ENCODE measurements around the gene TIMP2.

TIMP2 gene

DNA sequence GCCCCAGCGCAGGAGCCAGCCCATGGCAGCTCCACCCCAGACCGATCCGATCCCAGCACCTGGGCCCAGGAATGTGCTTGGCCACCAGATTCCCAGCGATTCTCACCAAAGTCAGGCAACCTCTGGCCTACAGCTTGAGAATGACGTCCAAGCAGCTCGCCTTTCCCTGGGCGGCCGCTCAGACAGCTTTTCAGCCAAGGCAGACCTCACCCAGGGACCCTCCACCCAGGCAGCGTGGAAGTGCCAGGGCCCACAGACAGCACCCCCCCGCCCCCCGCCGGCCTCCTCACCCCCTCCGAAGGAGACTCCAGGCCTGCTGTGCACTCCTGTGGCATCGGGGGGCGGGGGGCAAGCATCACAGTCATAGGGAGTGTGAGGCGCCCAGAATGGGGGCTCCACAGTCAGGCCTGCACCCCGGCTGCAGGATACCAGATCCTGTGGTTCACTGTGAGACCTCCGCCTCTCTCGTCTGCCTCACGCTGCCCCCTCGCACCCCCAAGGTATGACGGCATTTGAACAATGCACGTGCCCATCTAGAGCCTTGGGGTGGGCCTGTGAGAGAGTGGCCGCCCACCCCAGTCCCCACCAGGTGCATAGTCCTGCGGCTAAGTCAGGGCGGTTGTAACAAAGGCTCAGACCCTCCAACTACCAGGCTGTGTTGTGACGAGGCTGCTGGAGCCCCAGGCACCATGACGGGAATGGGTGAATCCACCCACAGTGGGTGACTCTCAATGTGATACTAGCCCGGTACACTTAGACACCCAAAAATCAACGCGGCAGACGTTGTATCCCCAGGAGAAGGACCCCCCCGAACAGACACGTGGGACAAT lies 28.1 kb downstream of the TIMP2 start:
- Histone ChIP-seq H3K36me3 (ENCODE audit: control insufficient read depth, low read length) (no peaks in the 10 kb centered on the region), H3K9me3 (ENCODE audit: control insufficient read depth, insufficient read depth, low read length) (no peaks in the 10 kb centered on the region), H3K79me2 (ENCODE audit: control insufficient read depth, low read length) (no peaks in the 10 kb centered on the region), H3K4me1 (ENCODE audit: control insufficient read depth, low read length) (no peaks in the 10 kb centered on the region), H3K27me3 (ENCODE audit: control insufficient read depth, low read length) (peaks cover 7% of the 10 kb centered on the region; the same call in 1 of the 2 replicates), H3F3A (ENCODE audit: control insufficient read depth, insufficient read depth) (no peaks in the 10 kb centered on the region), H4K20me1 (ENCODE audit: control insufficient read depth, insufficient read depth, low read depth, low read length) (no peaks in the 10 kb centered on the region), H3K27ac (ENCODE audit: low read depth, low read length) (no peak overlapping the region), H3K4me2 (ENCODE audit: low read length) (no peak overlapping the region), H3K9me2 (replicated peaks; ENCODE audit: control insufficient read depth, low read length) (no peaks in the 10 kb centered on the region), H3K4me3 (ENCODE audit: low read length) (no peak overlapping the region)
- TF ChIP-seq, protein P1, sequence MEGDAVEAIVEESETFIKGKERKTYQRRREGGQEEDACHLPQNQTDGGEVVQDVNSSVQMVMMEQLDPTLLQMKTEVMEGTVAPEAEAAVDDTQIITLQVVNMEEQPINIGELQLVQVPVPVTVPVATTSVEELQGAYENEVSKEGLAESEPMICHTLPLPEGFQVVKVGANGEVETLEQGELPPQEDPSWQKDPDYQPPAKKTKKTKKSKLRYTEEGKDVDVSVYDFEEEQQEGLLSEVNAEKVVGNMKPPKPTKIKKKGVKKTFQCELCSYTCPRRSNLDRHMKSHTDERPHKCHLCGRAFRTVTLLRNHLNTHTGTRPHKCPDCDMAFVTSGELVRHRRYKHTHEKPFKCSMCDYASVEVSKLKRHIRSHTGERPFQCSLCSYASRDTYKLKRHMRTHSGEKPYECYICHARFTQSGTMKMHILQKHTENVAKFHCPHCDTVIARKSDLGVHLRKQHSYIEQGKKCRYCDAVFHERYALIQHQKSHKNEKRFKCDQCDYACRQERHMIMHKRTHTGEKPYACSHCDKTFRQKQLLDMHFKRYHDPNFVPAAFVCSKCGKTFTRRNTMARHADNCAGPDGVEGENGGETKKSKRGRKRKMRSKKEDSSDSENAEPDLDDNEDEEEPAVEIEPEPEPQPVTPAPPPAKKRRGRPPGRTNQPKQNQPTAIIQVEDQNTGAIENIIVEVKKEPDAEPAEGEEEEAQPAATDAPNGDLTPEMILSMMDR (IDR thresholded peaks at IDR 0.05; ENCODE audit: low read depth, low read length, poor library complexity, severe bottlenecking), result no peak
- no peak for TF ChIP-seq EZH2phosphoT487 (IDR thresholded peaks at IDR 0.05; ENCODE audit: borderline replicate concordance, low read length)

DNA sequence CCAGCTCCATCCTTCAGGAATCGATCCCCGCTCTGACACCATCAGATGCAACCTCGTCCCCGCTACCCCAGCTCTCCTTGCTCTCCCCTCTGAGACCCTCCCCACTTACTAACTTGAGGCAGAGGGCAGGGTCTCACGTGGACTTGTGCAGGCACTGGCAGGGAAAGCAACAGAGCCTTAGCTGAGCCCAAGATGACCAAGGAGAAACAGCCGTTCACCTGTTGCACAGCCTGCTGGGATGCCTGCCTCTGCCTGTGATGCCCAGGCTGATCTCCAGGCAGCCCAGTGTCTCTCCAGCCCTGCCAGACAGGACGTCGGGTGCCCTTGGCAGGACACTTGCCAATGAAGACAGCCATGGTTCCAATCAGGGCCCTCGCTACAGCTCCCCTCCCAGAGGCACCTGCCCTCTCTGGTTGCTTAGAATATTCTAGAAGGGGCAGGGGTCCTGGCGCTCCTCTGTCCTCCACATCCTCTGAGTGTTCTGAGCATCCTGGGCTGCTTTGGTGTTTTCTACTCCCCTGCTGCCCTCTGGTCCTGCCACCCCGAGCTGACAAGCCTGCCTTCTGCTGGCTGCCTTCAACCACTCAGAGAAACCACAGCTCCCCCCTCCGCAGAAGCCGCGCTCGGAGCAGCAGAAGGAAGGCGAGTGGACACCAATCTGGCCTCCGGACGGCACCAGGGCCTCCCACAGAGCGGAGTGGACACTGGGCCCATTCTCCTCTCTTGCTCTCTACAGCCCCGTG lies 28.9 kb downstream of the TIMP2 start:
- no peak overlapping the region for H3K4me3 ChIP-seq (ENCODE audit: low read length)
- TF ChIP-seq EZH2phosphoT487 (IDR thresholded peaks at IDR 0.05; ENCODE audit: borderline replicate concordance, low read length), result no peak
- TF ChIP-seq, protein P1 (IDR thresholded peaks at IDR 0.05; ENCODE audit: low read depth, low read length, poor library complexity, severe bottlenecking), result no peak

GRCh38 chr17:78895322-78895721 lies 29.9 kb downstream of the TIMP2 start:
- no peaks in the 10 kb centered on the region for H3K79me2 ChIP-seq (ENCODE audit: control insufficient read depth, low read length)
- no peaks in the 10 kb centered on the region for H3F3A ChIP-seq (ENCODE audit: control insufficient read depth, insufficient read depth)
- H3K27ac ChIP-seq (ENCODE audit: low read depth, low read length), result no peak overlapping the region
- H3K9me2 ChIP-seq (replicated peaks; ENCODE audit: control insufficient read depth, low read length), result no peaks in the 10 kb centered on the region
- H3K36me3 ChIP-seq (ENCODE audit: control insufficient read depth, low read length), result no peaks in the 10 kb centered on the region
- H3K4me3 ChIP-seq (ENCODE audit: low read length), result no peak overlapping the region
- H3K4me1 ChIP-seq (ENCODE audit: control insufficient read depth, low read length), result no peaks in the 10 kb centered on the region
- no peak overlapping the region for H3K4me2 ChIP-seq (ENCODE audit: low read length)
- H4K20me1 ChIP-seq (ENCODE audit: control insufficient read depth, insufficient read depth, low read depth, low read length), result no peaks in the 10 kb centered on the region
- H3K9me3 ChIP-seq (ENCODE audit: control insufficient read depth, insufficient read depth, low read length), result no peaks in the 10 kb centered on the region
- TF ChIP-seq, protein P1 (IDR thresholded peaks at IDR 0.05; ENCODE audit: low read depth, low read length, poor library complexity, severe bottlenecking), result no peak
- TF ChIP-seq EZH2phosphoT487 (IDR thresholded peaks at IDR 0.05; ENCODE audit: borderline replicate concordance, low read length), result no peak
- peaks cover 18% of the 10 kb centered on the region for H3K27me3 ChIP-seq (ENCODE audit: control insufficient read depth, low read length)

More for the DNA sequence above, 28.9 kb downstream of the TIMP2 start:
- Histone ChIP-seq H3K27me3 (ENCODE audit: control insufficient read depth, low read length) (peaks cover 8% of the 10 kb centered on the region; the same call in 1 of the 2 replicates), H3K36me3 (ENCODE audit: control insufficient read depth, low read length) (no peaks in the 10 kb centered on the region), H3K4me2 (ENCODE audit: low read length) (no peak overlapping the region), H3K9me3 (ENCODE audit: control insufficient read depth, insufficient read depth, low read length) (no peaks in the 10 kb centered on the region), H3F3A (ENCODE audit: control insufficient read depth, insufficient read depth) (no peaks in the 10 kb centered on the region), H3K4me1 (ENCODE audit: control insufficient read depth, low read length) (no peaks in the 10 kb centered on the region), H3K79me2 (ENCODE audit: control insufficient read depth, low read length) (no peaks in the 10 kb centered on the region), H4K20me1 (ENCODE audit: control insufficient read depth, insufficient read depth, low read depth, low read length) (no peaks in the 10 kb centered on the region), H3K9me2 (replicated peaks; ENCODE audit: control insufficient read depth, low read length) (no peaks in the 10 kb centered on the region), H3K27ac (ENCODE audit: low read depth, low read length) (no peak overlapping the region)

Data from DOHH2 (cell line).